Measurements from ENCODE around the gene AP1S1.
"Not testable (repeated sequence)": the region's sequence is repeated elsewhere in the genome, so short reads cannot be mapped to it uniquely, and the experiment has no call there.

AP1S1 gene

DNA sequence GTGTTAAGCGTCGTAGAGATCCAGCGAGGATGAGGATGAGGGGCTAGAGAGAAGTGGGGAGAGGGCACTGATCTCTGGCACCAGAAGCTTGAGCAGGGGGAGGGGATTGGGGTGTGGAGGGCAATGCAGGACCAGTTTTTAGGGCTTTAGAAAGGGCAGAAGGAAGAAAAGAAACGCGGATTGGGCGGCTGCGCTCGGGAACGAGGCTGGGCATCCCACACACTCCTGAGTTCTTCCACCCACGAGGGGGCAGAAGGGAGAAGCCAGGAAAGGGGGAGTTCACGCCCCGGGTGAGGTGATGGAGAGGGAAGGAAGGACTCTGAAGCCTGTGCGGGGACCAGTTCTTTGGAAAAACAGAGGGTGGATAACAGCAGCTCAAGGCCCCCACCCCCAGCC, 17.2 kb downstream of the AP1S1 start:
- no peak for DNase-seq (ENCODE audit: low read depth)

DNA sequence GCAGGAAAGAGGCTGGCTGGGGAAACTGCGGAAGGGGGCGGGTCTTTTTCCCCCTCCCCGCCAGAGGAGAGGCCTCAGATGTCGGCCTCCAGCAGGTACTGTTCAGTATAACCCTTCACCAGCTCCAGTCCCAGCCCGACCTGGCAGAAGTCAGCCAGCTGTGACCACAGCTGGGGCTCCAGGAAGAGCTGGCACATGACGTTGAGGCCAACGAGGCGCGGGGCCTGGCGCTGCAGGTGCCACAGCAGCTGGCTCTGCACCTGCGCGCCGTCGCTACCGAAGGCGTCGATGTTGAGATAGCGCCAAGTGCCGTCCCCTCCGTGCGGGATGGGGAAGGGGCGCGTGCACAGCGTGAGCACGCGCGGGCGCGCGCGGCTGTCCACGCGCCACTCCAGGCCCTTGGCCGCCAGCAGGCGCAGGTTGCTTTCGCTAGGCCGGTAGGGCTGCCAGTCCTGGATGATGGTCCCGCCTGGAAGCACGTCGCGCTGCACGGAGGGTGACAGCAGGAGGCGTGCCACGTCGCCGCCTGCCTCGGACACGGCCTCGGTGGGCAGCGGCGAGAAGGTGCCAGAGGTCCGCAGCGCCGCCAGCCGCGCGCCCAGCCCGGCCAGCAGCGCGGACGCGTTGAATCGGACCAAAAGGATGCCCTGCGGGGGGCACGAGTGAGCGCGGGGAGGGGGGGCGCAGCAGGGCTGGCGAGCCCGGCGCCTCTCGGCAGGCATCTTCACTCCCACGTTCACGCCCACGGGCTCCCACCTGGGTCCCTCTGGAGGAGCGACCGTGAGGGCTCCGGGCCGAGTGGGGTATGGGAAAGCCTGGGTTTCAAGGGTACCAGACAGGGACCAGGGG, 18.0 kb downstream of the AP1S1 start:
- no peak for DNase-seq (ENCODE audit: low read depth)

DNA sequence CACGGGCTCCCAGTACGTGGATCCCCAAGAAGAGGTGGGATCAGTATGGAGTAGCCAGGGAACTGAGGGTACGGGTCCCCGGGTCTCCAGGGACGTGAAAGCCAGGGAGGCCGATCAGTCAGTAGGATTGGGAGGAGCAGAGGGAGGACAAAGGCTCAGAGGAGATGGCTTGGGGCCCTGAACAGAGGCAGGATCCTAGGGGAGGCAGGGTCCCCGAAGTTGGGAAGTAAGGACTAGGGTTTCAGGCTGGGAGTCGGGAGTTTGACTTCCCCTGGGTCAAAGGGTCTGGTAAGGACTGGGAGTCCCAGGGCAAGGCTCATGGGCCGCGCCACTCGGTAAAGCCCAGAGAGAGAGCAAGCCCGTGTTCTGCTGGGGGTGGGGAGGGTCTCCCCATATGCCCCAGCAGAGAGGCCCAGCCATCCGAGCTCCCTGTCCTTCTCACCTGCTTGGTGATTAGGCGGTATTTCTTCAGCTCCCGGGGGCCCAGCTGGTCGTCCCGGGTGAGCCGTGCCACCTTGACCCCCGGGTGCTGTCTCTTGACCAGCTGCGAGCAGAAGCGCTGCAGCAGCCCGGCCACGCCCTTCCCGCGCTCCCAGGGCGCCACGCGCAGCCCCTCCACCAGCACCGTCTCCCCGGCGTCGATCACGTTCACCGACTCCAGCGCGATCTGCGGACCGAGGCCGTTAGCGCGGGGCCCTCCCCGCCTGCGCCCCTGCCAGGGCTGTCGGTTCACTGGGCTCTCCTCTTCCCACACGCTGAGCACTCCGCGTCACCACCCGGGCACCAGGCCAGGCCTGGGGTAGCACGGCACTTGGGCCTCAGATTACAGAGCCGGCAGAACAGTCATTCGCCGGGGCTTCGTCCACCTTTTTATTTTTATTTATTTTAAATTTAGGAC, 18.8 kb downstream of the AP1S1 start:
- DNase-seq (ENCODE audit: low read depth): no peak

DNA sequence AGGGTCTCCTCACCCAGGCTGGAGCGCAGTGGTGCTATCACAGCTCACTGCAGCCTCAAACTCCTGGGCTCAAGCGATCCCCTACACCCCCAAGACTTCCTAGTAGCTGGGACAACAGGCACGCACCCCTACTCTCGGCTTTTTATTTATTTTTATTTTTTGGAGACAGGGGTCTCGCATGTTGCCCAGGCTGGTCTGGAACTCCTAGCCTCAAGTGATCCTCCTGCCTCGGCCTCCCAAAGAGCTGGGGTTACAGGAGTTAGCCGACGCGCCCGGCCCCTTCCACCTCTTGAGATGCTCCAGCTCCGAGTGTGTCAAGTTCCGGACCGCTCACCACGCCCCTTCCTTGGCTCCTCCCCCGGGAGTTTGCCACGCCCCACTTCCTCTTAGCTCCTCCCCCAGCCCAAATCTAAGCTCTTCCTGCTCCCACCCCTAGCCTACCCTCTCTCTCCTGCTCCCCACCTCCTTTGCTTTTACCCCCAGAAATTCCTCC, 19.5 kb downstream of the AP1S1 start:
- no peak for DNase-seq (ENCODE audit: low read depth)

DNA sequence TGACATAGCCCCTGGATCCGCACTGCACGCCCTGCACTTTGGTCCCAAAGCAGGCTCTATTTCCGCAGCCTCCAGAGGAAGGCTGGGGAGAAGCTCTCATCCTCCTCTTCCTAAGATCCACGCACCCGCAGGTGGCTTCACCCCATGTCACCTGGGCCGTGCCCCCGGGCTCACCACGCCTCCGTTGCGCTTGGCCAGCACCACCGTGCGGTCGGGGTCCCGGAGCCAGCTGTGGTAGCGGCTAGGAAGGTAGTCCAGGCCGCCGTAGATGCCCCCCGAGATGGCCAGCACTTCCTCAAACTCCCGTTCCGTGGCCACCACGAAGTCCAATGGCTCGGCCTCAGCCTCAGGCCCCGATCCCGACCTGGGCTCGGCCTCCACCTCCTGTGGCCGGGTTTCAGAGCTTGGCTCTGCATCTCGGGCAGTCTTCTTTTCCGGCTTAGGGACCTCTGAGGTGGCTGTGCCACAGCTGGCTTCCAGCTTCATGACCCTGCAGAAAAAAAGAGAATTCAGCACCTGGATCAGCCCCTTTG, 20.1 kb downstream of the AP1S1 start:
- DNase-seq (ENCODE audit: low read depth): no peak

DNA sequence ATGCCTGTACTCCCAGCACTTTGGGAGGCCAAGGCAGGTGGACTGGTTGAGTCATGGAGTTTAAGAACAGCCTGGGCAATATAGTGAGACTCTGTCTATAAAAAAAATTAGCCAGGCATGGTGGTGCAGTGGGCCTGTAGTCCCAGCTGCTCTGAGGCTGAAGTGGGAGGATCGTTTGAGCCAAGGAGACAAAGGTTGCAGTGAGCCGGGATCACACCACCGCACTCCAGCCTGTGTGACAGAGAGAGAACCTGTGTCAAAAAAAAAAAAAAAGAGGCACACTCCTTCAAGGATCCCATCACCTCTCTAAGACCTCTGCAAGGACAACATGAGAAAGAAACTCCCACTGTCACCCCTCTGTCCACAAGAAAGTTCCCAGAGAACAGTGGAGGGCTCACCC, 21.4 kb downstream of the AP1S1 start:
- DNase-seq (ENCODE audit: low read depth): no peak

DNA sequence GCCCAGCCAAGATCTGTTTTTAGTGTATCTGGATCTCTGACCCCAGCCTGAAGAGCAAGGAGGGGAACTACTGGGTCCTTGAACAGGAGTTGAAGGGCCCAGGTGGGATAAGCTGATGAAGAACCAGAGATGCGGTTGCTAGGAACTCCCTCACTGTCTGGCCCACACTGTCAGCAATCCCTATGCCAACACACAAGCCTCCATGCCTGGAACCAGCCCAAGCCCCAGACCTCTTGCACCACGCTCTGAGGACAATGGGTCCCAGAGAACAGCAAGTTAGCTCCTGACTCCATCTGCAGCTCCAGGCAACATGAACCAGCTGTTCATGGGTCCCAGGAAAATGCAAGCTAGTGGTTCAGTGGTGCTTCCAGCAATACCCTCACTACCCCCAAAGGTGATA, 23.4 kb downstream of the AP1S1 start:
- no peak for DNase-seq (ENCODE audit: low read depth)

DNA sequence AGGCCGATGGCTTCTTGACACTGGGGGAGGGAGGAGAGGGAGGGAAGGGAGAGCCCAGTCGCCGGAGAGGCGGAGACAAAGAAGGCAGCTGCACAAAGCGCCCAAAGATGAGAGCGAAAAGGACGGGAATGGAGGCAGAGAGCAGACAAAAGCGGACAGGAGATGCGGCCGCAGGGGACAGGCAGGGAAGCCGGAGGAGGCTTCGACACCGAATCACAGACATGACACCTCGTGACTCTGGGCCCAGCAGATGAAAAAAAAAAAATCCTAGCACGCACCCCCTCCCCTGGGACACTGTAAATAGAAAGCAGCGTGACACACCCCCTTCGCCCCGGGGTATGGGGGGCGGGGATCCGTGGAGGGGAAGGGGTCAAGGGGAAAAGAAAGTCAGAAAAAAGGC, 24.8 kb downstream of the AP1S1 start:
- no peak for DNase-seq (ENCODE audit: low read depth)

DNA sequence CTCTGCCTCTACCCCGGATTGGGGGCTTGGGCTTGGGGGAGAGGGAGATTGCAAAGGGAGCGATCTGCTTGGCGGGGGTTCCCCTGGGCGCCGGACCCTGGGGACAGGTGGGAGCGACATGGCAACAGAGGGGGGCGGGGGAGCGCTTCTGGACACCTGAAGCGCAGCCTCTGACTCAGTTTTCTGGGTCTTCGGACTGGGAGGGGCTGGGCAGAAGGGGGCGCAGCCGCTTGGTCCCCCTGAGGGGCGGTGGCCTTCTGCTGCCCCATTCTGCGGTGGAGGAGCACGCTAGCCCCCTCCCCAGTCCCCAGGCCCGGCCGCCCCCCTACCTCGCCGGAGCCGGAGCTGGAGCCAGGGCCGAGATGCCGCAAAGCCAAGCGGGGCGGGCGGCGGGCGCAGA, 25.4 kb downstream of the AP1S1 start:
- no peak for DNase-seq (ENCODE audit: low read depth)

DNA sequence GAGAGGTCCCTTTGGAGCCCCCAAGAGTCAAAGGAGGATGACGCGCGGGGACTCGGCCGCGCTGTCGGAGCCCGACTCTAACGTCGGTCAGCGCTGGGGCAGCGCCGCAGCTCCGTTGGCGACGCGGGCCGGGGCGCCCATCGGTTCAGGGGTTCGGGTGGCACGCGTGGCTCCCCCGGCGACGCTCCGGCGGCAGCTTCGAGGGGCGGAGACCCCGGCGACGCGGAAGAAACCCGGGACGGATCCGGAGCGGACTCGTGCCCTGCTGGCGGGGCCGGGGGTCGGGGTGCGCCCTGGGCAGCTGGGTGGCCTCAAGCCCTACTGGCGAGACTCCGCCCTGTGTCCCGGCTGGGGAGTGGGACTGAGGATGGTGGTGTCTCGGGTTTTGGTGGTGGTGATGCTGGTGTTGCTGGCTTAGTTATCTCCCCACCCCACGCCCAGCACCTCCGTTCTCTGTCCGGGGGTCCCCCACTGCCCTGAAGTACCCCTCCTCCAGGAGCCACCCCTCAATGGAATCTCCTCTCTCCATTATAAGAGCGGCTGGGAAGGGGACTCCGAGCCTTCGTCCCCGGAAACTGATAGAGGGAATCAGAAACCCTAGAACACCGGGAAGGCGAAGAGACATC, 26.0 kb downstream of the AP1S1 start, which contains the start of gene NAT16:
Gene NAT16, minus strand, starts transcription at position 164 of the 626 bp plus-strand sequence. CDS start 5,486 bp downstream, outside the sequence.
- no peak for DNase-seq (ENCODE audit: low read depth)

DNA sequence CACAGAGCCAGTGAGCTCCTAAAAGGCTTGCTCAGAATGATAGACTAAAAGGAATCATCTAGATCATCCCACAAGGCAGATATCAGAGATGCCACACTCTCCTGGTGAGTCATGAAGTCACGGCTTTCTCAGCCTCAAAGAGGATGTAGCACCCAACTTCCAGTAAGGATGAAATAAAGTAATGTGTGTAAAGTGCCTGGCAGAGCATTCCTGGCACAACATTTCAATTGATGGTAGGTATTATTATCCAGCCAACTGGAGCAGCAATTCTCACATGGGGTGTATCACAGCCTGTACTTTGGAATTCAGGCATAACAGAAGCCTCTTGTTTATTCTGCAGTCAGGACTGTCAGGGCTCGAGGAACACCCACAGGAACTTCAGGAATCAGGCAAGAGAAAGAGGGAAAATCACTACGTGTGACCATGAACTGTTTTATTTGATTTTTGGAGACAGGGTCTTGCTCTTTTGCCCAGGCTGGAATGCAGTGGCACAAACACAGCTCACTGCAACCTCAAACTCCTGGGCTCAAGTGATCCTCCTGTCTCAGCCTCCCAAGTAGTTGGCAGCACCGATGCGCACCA, 31.1 kb downstream of the AP1S1 start:
- no peak for DNase-seq (ENCODE audit: low read depth)

DNA sequence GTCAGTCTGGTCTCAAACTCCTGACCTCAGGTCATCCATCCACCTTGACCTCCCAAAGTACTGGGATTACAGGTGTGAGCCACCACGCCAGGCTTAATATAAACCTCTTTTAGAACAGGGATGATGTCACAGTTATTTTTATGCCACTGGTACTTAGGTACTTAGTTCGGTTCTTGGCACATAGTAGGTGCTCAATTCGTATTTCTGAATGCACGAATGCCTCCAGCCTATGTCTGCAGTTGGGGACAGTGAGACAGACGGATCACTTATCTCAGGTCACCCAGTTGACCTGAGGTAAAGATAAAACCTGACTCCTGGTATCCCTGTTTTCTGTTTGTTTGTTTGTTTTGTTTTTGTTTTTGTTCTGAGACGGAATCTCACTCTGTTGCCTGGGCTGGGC, 31.9 kb downstream of the AP1S1 start:
- no peak for DNase-seq (ENCODE audit: low read depth)

DNA sequence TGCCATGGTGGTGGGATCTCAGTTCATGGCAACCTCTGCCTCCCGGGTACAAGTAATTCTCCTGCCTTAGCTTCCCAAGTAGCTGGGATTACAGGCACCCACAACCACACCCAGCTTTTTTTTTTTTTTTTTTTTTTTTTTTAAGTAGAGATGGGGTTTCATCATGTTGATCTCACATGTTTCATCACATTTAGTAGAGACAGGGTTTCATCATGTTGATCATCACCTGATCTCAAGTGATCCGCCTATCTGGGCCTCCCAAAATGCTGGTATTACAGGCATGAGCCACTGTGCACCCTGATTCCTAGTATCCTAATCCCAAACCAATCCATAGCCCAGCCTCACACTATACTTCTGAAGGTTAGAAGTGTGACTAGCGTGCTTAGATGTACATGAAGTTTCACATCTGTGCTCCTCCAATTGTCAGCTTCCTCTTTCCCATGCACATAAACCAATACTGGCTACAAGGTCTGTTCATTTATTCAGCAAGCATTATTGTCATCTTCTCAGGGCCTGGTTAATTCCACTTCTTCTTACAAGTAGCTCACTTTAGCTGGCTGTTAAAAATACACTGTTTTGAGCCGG, 32.7 kb downstream of the AP1S1 start:
- DNase-seq (ENCODE audit: low read depth): no peak

DNA sequence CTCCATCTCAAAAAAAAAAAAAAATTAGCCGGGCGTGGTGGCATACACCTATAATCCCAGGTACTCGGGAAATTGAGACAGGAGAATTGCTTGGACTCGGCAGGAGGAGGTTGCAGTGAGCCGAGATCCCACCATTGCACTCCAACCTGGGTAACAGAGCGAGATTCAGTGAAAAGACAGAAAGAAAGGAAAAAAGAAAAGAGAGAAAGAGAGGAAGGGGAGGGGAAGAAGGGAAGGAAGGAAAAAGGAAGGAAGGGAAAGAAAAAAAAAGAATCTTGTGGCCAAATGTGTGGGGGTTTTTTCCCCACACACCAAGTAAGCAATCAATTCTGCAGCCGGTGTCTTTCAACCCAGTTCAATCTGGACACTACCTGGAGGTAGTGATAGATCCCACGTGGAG, 34.8 kb downstream of the AP1S1 start:
- no peak for DNase-seq (ENCODE audit: low read depth)

DNA sequence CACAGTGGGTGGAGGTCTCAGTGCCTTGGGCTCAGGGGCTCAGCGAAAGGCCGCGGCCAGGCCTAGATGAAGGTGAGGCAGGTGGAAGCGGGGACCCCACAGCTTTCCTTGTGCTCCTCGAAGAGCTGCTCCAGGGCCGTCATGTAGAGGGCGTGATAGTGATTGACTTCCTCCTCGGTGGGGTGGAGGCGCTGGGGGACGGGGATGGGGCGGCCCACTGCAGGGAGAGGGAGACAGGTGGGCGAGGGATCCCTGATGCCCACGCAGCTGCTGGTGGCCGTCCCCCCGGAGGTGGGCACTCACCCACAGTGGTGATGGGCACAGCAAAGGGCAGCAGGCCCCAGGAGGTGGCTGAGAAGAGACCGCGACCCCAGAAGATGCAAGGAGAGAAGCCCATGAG, 41.6 kb downstream of the AP1S1 start:
- no peak for DNase-seq (ENCODE audit: low read depth)

DNA sequence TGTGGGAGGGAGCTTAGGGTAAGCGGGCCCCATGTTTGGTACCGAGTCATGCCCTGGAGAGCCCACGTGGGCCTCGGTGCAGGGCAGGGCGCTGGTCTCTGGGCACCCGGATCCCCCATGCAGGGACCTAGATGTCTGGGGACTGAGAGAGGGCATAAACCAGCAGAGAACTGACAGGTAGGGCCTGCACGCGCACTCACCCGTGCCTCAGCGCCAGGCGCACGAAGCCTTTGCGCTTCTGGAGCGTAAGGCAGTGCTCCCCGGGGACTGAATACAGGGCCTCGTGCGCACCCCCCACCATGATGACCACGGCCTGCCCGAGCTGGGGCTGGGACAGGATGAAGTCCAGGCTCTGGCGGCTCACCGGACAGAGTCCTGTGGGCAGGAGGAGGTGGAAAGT, 43.7 kb downstream of the AP1S1 start:
- DNase-seq (ENCODE audit: low read depth): no peak

DNA sequence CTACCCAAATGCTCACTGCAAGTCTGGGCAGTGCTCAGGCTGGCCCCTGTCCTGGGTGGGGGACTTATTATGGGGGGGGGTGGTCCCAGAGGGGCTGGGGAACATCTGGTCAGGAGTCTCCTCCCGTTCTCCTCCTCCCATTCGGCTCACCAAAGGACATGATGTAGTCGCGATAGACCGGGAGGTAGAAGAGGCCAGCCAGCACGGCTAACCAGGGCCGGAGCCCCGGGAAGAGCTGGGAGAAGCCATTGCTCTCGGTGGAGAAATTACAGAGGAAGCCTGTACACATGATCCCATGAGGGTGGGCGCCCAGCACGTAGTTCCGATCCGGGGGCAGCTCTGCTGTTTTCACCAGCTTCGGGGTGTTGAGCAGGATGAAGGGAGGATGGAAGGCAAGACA, 44.2 kb downstream of the AP1S1 start:
- no peak for DNase-seq (ENCODE audit: low read depth)

DNA sequence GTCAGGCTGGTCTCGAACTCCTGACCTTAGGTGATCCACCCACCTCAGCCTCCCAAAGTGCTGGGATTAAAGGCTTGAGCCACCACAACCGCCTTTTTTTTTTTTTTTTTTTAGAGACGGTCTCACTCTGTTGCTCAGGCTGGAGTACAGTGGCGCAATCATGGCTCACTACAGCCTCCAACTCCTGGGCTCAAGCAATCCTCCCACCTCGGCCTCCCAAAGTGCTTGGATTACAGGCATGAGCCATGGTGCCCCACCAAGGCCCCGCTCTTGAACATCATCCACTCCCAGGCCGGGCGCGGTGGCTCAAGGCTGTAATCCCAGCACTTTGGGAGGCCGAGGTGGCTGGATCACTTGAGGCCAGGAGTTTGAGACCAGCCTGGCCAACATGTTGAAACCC, 45.2 kb downstream of the AP1S1 start:
- DNase-seq (ENCODE audit: low read depth): not testable (repeated sequence)

DNA sequence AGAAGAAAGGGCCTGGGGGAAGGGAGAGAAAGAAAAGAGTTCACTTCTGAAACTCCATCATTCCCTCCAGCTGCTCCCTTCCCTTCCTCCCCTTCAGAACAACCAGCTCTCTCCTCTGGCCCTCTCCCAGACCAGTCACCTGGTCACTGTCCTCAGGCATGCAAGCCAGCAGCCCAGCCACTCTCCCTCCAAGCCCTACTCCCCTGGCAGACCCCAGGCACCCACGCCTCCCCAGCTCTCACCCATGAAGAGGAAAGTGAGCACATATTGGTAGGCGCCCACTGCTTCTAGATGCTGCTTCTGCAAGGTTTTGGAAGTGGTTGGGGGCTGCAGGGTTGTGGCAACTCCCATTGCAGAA, 46.2 kb downstream of the AP1S1 start:
- DNase-seq (ENCODE audit: low read depth): no peak

DNA sequence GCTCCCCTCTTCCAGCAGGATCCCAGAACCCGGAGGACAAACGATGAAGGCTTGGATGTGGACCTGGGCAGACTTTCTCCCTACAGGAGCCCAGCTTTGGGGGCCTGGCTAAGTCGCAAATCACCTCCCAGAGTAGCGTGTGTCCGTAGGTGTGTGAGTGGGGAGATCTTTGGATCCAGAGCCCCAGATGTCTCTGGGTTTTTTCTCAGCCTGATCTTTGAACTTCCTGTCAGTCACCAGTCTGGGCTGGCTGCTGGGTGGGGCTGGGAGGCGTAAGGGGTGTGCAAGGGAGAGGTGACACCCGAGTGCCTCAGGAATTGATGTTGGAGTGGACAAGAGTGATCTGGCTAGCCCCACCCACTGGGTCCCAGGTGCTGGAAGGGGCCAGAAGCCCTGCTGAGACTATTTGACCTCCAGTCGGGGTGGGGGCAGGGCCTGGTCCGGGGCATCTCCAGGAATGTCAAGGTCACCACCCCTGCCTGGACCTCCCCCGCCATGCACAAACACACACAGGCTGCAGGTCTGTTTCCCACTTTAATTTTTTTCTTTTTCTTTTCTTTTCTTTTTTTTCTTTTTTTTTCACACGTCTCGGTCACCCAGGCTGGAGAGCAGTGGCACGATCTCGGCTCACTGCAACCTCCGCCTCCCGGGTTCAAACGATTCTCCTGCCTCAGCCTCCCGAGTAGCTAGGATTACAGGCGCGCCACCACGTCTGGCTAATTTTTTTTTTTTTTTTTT, 46.8 kb downstream of the AP1S1 start, which contains the start of gene MOGAT3:
Gene MOGAT3, minus strand, starts transcription at position 175 of the 738 bp plus-strand sequence. CDS start 182 bp downstream, outside the sequence.
- DNase-seq (ENCODE audit: low read depth): no peak
